Measurements from ENCODE around the gene GALNT6.

DNA sequence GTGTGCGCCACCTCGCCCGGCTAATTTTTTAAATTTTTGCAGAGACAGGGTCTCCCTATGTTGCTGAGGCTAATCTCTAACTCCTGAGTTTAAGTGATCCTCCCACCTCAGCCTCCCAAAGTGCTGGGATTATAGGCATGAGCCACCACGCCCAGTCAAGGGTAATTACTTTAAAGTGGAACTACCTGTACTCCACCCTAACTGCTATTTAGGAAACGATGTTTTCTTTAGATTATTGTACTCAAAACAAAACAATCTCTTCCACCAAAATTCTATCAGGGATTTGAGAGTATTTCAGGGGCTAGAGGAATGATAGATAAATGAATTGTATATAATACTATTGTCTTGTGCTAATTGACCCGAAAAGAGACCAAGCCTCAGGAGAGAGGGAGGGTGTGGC is 57.7 kb downstream of the GALNT6 start:
- no peak for TF ChIP-seq GABPA (tag; conservative IDR thresholded peaks at IDR 0.05; ENCODE audit: low read depth)
- TF ChIP-seq BRCA1 (IDR thresholded peaks at IDR 0.05), result no peak
- no peak for TF ChIP-seq BRCA1 (CRISPR knock-in tag; IDR thresholded peaks at IDR 0.05)
